GM13977 (cell line): ENCODE measurements around the gene GRIN2D.
"Not testable (repeated sequence)": the region's sequence is repeated elsewhere in the genome, so short reads cannot be mapped to it uniquely, and the experiment has no call there.

ENCODE experiments used
- DNase-seq: peaks from one replicate; pipeline ENCODE4 v3.0.0; 2012; ENCODE audit warnings: low spot score
- in situ Hi-C: fragments of 300-500 bp; cut with MboI; formaldehyde crosslinking; loops from one replicate; pipeline ENCODE4 v1.12.0; 2022; ENCODE audit warnings: low sequenced_read_pairs, low pct_unique_long_range_greater_than_20kb, mixed read lengths, inconsistent platforms; ENCODE audit not compliant: unreplicated experiment
- TF ChIP-seq, protein P1 (sequence below): IDR thresholded peaks from 2 replicates; pipeline ENCODE4 v1.5.1; 2012; ENCODE audit warnings: mild to moderate bottlenecking, control low read depth; ENCODE audit not compliant: insufficient read depth; ENCODE audit errors: extremely low read depth, missing control alignments

Gene GRIN2D

DNA sequence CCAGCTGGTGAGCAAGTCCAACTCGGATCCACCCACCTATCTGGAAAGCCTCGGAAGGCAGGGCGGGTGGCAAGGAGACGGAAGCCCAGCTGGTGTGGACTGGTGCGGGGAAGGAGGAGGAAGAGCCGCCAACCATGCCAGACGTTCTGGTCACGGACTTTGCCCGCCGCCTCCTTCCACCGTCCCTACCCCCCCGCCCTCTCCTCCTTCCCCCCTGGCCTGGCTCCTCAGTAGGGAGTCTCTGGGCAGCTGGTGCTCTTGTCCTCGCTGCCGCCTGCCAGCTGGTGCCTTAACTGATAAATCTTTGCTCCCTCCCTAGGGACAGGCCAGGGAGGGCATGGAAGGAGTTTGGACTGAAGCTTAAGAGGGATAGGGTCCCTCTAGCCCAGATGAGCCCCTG, 24.5 kb upstream of the GRIN2D start:
- no peak for DNase-seq
- in situ Hi-C loops = no loop called here
- TF ChIP-seq, protein P1, sequence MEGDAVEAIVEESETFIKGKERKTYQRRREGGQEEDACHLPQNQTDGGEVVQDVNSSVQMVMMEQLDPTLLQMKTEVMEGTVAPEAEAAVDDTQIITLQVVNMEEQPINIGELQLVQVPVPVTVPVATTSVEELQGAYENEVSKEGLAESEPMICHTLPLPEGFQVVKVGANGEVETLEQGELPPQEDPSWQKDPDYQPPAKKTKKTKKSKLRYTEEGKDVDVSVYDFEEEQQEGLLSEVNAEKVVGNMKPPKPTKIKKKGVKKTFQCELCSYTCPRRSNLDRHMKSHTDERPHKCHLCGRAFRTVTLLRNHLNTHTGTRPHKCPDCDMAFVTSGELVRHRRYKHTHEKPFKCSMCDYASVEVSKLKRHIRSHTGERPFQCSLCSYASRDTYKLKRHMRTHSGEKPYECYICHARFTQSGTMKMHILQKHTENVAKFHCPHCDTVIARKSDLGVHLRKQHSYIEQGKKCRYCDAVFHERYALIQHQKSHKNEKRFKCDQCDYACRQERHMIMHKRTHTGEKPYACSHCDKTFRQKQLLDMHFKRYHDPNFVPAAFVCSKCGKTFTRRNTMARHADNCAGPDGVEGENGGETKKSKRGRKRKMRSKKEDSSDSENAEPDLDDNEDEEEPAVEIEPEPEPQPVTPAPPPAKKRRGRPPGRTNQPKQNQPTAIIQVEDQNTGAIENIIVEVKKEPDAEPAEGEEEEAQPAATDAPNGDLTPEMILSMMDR = no peak

DNA sequence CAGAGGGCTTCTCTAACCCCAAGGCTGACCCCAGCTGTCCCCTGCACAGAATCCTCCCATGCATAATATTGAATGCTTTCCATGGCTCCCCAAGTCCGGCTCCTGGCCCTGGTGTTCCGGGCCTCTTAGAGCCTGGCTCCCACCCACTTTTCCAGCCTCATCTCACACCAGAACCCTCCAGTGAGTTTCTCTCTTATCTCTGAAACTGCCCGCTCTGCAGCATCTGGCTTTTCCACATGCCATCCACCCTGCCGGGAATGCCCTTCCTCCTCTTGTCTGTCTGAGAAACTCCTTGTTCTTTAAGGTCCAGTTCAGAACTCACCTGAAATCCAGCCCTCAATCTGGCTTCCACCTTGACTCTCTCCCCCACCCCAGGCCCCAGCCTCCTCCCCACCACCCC, 22.5 kb upstream of the GRIN2D start:
- TF ChIP-seq, protein P1 = no peak
- DNase-seq = no peak
- in situ Hi-C loops = no loop called here

DNA sequence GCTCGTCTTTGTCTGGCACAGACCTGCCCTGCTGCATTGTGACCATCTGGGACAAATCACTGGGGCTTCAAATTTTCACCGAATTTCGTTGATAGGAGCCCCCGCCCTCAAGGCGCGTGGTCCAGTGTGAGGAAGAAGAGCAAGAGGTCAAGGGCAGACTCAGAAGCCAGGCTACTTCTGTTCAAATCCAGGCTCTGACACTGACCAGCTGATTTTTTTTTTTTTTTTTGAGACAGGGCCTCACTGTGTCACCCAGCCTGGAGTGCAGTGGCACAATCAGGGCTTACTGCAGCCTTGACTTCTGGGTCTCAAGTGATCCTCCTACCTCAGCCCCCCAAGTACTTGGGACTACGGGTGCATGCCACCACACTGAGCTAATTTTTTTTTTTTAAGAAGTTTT, 22.1 kb upstream of the GRIN2D start:
- TF ChIP-seq, protein P1 = no peak
- in situ Hi-C loops = no loop called here
- DNase-seq = no peak

DNA sequence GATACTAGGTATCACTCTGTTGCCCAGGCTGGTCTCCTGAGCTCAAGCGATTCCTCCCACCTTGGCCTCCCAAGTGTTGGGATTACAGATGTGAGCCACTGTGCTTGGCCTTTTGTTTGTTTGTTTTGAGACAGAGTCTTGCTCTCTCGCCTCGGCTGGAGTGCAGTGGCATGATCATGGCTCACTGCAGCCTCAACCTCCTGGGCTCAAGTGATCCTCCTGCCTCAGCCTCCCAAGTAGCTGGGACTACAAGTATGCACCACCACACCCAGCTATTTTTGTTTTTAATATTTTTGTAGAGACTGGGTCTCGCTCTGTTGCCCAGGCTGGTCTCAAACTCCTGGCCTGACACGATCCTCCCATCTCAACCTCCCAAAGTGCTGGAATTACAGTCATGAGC, 21.7 kb upstream of the GRIN2D start:
- in situ Hi-C loops, DNase-seq: not testable (repeated sequence)

DNA sequence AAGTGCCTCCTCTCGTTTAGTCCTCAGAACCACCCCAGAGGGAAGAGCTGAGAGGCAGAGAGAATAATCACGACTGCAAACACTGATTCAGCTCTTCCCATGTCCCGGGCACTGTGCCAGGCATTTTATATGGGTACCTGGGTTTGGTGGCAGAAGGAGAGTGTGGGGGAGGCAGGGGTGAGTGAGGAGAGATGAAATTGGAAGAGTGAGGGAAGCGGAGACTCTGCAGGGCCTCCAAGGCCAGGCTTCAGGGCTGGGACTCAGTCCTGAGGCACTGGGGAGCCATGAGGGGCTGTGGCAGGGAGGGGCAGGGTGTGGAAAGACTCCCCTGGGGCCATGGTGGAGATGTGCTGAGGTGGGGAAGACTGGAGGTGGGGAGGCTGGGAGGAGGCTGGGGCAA, 20.6 kb upstream of the GRIN2D start:
- in situ Hi-C loops = no loop called here
- TF ChIP-seq, protein P1 = no peak
- DNase-seq = no peak

DNA sequence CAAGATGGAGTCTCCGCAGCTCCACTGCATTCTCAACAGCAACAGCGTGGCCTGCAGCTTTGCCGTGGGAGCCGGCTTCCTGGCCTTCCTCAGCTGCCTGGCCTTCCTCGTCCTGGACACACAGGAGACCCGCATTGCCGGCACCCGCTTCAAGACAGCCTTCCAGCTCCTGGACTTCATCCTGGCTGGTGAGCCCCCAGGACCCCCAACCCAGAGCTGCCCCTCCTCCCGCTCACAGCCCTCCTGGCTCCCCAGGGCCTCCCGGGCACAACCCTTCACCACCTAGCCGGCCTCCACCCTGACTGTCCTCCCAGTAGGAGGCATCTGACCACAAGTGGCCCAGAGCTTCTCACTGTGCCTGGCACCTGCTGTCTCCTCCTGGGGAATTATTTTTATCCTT, 19.9 kb upstream of the GRIN2D start:
- TF ChIP-seq, protein P1 = no peak
- in situ Hi-C loops = no loop called here
- DNase-seq = no peak

DNA sequence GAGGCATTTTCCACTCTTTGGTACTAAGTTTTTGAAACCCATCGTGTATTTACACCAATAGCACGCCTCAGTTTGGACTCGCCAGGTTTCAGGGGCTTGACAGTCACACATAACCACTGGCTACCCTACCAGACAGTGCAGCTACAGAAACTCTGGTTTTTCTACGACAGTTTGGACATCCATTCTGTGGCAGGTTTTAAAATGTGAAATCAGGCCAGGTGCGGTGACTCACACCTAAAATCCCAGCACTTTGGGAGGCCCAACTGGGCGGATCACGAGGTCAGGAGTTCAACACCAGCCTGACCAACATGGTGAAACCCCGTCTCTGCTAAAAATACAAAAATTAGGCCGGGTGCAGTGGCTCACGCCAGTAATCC, 15.3 kb upstream of the GRIN2D start:
- TF ChIP-seq, protein P1 = no peak
- DNase-seq = no peak
- in situ Hi-C loops = no loop called here
